Activated naive CD4-positive, alpha-beta T cell treated with Interleukin-2 at 50 U/mL for 16 hours (primary cell): ENCODE results near the gene NXPH4.
A peak's percentile ranks its signal among the peaks of the same experiment; 100 is the strongest.

ENCODE experiments used
- DNase-seq: peaks from one replicate; pipeline ENCODE4 v3.0.0-alpha.2; 2020

The NXPH4 gene

DNA sequence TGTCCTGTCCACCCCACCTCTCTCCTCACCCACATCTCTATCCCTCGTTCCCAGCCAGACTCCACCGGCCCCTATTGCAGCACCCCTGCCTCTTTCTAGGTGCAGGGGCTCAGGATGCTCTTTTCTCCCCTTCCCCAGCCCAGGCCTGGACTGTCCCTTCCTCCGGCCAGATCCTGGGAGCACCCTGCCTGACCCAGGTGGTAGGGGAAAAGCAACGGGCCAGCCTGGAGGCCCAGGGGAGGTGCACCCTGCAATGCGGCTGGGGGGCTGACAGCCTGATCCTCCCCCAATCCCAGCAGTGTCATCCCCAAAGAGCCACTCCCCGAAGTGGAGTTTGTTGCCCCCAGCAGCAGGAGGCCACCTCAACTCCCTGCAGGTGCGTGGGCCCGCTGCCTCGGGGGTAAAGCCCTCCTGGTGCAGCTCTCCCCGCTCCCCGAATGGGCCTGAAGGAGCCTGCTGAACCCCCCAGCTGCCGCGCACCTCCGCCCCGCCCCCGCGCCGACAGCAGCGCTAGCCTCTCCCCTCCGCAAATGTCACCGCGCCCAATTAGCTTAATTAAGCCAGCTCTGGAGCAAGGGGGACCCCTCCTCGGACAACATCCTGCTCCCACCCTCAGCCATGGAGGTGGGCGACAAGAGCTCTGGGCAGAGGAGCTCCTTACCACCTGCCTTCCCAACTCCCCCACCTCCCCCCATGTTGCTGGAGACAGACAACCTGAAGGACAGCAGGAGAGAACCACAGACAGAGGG, 4.7 kb downstream of the NXPH4 start:
- no peak for DNase-seq

DNA sequence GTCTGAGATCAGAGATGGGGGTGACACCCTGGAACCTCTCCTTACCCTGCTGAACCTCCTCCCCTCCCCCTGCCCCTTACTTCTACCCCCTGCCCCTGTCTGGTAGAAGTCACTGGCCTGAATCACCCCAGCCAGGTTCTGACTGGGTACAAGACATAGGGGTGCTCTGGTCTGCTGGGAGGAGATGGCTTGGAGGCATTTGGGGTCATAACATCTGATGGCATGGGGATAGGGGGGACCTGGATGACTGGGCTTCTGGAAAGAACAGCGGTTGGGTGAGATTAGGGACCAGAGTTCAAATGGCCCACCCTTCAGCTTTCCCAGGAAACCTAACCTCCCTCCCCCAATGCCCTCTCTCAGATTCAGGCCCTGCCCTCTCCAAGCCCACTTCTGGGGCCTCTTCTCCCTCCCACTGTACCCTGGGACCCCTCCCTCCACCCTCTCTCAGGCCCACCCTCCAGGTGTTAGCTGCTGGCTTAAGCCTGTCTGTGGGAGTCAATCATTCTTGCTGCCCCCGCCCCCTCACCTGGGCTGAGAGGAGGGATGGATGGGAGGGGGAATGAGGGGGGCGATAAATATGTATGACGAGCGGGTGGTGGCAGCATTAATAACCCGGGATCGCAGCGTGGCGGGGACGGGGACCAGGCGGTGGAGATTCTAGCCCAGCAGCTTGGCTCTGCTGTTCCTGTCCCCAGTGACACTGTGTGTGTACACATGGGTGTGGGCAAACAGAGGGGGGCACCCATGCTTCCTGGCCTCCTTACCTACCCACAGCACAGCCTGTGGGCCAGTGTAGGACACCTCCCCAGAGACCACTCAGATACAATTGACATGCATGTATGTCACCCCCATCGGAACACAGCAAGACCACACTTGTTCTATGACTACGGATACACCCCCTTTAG, 5.9 kb downstream of the NXPH4 start:
- DNase-seq: no peak

- no peak for DNase-seq
Observed at GRCh38 chr12:57223191-57224165, 6.9 kb downstream of the NXPH4 start.

- no peak for DNase-seq
Observed at GRCh38 chr12:57224278-57224972, 7.8 kb downstream of the NXPH4 start.

GRCh38 chr12:57224973-57225679, 8.5 kb downstream of the NXPH4 start:
- DNase-seq: peak; percentile 61

- DNase-seq: no peak
Observed at GRCh38 chr12:57225680-57226210, 9.2 kb downstream of the NXPH4 start.

GRCh38 chr12:57226588-57227314, 10.2 kb downstream of the NXPH4 start:
- DNase-seq: no peak

DNA sequence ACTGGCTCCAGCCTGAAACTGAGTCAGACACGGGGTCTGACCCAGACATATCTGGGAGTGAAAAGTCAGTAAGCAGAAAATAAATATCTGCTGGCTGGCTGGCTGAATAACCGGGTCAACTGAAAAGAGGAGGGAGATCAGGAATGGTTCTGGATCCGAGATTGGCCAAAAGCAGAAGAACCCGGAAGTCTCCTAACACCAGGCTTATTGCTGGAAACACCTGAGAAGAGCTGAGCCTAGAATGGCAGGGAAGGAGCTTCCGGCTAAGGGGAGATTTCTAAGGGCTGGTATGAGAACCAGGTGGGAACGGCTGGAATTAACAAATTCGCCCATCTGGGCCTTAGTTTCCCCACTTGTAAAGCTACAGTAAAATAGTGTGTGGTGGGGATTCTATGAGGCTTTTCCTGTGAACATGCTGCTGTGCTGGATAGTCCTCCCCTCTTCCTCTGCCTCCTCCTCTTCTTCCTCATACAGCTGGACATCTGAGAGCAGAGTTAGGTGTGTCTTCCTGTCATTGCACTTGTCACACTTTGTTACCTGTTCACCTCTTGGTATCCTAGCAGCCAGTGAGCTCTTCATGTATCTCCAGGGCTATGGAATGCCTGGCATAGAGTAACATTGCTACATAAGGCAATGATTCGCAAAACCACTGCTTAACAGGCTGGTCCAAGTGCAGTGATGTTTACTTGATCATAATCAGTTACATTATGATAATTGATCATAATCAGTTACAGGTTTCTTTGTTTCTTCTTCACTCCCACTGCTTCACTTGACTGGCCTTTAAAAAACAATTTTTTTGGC, 10.9 kb downstream of the NXPH4 start:
- DNase-seq: no peak

DNA sequence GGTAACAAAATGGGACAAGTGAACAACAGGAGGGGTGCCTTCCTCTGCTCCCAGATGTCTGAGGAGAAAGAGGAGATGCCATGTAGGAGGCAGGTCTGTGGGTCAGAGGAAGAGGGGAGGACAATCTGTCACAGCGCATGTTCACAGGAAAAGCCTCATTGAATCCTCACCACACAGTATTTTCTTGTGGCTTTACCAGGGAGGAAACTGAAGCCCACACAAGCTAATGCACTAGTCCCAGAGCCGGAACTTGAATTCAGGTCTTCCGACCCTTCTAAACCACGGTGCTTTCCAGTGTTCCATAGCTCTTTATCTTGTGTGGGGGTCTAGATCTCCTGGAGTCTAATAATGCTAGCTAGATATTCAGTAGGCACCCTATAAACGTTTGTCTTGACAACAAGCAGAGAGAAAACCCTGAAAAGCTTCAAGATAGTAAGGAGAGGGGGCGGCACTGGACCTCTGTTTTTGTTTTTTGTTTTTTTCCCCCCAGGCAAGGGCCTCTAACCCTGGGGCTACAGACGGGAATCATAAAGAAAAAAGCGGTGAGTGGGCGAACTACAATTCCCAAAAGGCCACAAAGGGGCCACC, 12.5 kb downstream of the NXPH4 start:
- DNase-seq: no peak

DNA sequence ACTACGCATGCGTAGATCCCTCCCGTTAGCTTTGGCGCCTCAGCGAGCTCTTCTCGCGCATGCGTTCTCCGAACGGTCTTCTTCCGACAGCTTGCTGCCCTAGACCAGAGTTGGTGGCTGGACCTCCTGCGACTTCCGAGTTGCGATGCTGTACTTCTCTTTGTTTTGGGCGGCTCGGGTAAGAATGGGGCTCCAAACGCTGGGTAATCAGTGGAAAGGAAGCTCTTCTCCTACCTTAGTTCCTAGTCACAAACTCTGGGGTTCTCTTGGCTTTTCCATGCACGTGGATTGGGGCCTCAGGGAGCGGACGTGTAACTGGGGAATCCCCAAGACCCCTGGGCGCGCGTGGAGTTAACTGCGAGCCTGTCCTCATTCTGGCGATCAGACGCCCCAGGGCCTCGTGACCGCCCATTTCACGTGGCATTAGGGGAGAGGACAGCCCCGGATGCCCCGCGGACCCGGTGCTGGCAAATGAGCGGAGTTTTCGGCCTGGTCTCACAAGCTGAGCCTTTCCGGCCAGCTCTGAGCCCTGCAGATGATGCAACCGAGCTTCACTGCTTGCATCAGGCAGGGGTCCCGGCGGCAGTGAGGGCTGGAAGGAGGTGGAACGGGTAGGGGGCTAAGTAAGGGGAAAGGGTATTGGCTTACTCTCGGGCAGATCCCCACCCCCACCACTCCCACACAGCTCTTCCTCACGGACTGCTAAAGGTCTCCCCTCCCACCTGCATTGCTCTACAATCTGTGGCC, 13.2 kb downstream of the NXPH4 start, which contains the start of gene SHMT2:
Gene SHMT2 (plus strand): TSS at position 78 of the 747 bp plus-strand sequence. CDS start 68 bp downstream, at position 146.
- peak; percentile 94 for DNase-seq

GRCh38 chr12:57230381-57231155, 14.0 kb downstream of the NXPH4 start:
- no peak for DNase-seq

DNA sequence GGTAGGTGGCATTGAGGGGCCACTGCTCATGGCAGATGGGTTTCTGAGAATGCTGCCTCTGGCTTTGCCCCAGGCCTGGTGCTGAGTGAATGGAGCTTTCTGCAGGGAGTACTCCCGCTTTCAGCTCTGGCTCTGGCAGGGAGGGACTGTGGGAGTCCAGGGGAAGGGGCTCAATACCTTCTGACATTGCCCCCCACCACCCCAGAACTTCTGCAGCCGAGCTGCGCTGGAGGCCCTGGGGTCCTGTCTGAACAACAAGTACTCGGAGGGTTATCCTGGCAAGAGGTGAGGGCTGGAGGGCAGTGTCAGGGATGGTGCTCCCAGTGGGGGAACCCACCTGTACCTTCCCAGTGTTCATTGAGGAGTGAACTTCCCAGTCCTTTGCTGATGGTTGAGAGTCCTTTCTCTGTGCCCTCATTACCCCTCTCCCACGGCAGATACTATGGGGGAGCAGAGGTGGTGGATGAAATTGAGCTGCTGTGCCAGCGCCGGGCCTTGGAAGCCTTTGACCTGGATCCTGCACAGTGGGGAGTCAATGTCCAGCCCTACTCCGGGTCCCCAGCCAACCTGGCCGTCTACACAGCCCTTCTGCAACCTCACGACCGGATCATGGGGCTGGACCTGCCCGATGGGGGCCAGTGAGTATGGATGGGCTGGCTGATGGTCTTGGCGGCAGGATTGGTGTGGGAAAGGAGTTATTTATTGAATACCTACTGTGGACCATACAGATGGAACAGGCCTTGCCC, 14.9 kb downstream of the NXPH4 start:
- no peak for DNase-seq

DNA sequence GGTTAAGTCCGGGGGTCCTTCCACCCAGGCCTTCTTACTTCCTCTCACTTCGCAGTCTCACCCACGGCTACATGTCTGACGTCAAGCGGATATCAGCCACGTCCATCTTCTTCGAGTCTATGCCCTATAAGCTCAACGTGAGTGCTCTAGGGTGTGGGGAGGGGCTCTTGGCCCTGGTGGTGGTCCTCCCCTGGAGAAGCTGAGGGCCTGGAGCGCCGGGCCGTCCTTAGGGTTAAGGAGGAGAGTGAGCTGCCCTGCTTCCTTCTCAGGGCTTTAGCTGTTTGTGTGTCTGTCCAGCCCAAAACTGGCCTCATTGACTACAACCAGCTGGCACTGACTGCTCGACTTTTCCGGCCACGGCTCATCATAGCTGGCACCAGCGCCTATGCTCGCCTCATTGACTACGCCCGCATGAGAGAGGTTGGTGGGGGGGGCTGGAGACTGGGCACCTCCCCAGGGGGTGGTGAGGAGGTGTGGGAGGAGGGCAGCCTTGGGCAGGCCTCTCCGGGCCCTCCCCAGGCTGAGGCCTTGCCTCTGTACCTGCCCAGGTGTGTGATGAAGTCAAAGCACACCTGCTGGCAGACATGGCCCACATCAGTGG, 15.7 kb downstream of the NXPH4 start:
- DNase-seq: no peak

GRCh38 chr12:57233357-57234232, 17.0 kb downstream of the NXPH4 start:
- no peak for DNase-seq

- DNase-seq: no peak
Observed at GRCh38 chr12:57234233-57234570, 17.6 kb downstream of the NXPH4 start.
